ENCODE results near the gene PKHD1. TPM values are rescaled to one million over a fixed set of nuclear protein-coding genes. Genes with fewer than 3 reads are reported as not detected.
A peak's percentile ranks its signal among the peaks of the same experiment; 100 is the strongest.

Gene PKHD1
- total and polyA plus RNA-seq, 2 of the 8 experiments (the other 6 are each of a cell fraction or from before 2014, with no cell fraction given): 0.06 to 0.09 TPM

DNA sequence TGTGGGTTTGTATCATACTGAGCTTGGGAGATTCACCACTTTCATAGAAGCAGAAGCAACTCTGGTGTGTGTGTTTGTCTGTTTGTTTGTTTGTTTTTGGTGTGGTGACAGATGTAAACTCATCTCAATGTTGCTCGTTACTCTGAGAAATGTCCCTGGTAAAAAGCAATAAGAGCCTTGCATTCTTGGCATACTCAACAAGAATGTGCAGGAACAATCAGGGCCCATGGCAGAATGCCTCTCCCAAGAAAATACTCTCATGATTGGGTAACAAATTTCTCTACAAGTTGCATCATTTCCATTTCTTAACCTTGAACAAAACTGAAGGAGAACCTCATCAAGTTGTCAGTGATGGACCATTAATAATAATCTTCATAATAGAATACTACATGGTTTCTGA lies 43.0 kb upstream of the PKHD1 start:
- no peaks in the 10 kb centered on the region for H3K79me1 ChIP-seq (ENCODE audit: low read depth, low read length)
- no peak overlapping the region for H4K8ac ChIP-seq (ENCODE audit: extremely low read depth, insufficient read depth, low read length)
- no peak overlapping the region for H2BK120ac ChIP-seq (replicated peaks; ENCODE audit: low read depth, low read length)
- TF ChIP-seq KDM1A (IDR thresholded peaks at IDR 0.05; ENCODE audit: borderline replicate concordance, low read length) (no peak), TEAD4 (IDR thresholded peaks at IDR 0.05; ENCODE audit: low read depth, low read length) (0 out of 2 replicates have a peak, but pooled peaks have one; percentile 30)
- no peak overlapping the region for H3K4me3 ChIP-seq (ENCODE audit: extremely low read depth in 1 of 4, insufficient read depth in 2 of 4, low read depth in 3 of 4, low read length in 4 of 4)
- H3K23me2 ChIP-seq (ENCODE audit: low read depth, low read length): no peaks in the 10 kb centered on the region
- no peak for DNase-seq (ENCODE audit: low read depth in 1 of 2, low spot score in 2 of 2)
- H3K9ac ChIP-seq (replicated peaks in 1 of 4; ENCODE audit: extremely low read depth in 1 of 4, low read depth in 3 of 4, low read length in 3 of 4): no peak overlapping the region
- no peak overlapping the region for H3K23ac ChIP-seq (ENCODE audit: insufficient read length)
- H3K27ac ChIP-seq (ENCODE audit: low read depth, low read length): no peak overlapping the region
- H2BK15ac ChIP-seq (ENCODE audit: low read length): no peak overlapping the region
- no peak overlapping the region for H4K91ac ChIP-seq (replicated peaks; ENCODE audit: insufficient read length, low read length)
- H3K36me3 ChIP-seq (ENCODE audit: control insufficient read depth in 2 of 4, insufficient read depth in 4 of 4, low read length in 3 of 4): no peaks in the 10 kb centered on the region; a peak in 1 of 8 replicates
- H3K4me1 ChIP-seq (replicated peaks in 1 of 4; ENCODE audit: control insufficient read depth in 3 of 4, insufficient read depth in 4 of 4, low read length in 3 of 4): no peaks in the 10 kb centered on the region
- no peaks in the 10 kb centered on the region for H4K20me1 ChIP-seq (replicated peaks in 1 of 2; ENCODE audit: control insufficient read depth in 1 of 2, insufficient read depth in 2 of 2, low read length in 2 of 2)
- H3K14ac ChIP-seq (ENCODE audit: insufficient read length): no peak overlapping the region
- H2BK12ac ChIP-seq (ENCODE audit: low read depth, low read length): no peak overlapping the region
- H3K9me3 ChIP-seq (ENCODE audit: insufficient read depth in 2 of 2, low read depth in 1 of 2, low read length in 1 of 2): no peaks in the 10 kb centered on the region
- no peak overlapping the region for H3K56ac ChIP-seq (replicated peaks; ENCODE audit: insufficient read length, low read depth, low read length)
- CTCF ChIA-PET (ENCODE audit: partially characterized antibody): interaction anchor here (0.6 kb wide), 1 partner anchor 136 kb away, joined by 3 read pairs; no protein-coding TSS in a partner anchor
- H4K5ac ChIP-seq (ENCODE audit: insufficient read length, low read depth, low read length): no peak overlapping the region
- POLR2A ChIA-PET (ENCODE audit: partially characterized antibody): no interaction called here
- 88% methylated on average over 1 of the region's 1 CpG; no CpG with 5 or more reads in 1 of the 2 experiments for WGBS, 2 experiments (ENCODE audit: extremely low coverage in 1 of 2, insufficient coverage in 1 of 2, insufficient read length in 1 of 2, insufficient replicate concordance in 2 of 2, low coverage in 1 of 2, low lambda C conversion rate in 2 of 2, missing lambda C conversion rate in 1 of 2)
- no peak overlapping the region for H2BK20ac ChIP-seq (ENCODE audit: low read length)
- no peak for FAIRE-seq
- no peak overlapping the region for H3K4ac ChIP-seq (replicated peaks; ENCODE audit: insufficient read length, low read depth, low read length)
- no peak overlapping the region for H2BK5ac ChIP-seq (ENCODE audit: low read depth, low read length)
- H3K4me2 ChIP-seq (ENCODE audit: insufficient read depth in 1 of 2, low read depth in 2 of 2, low read length in 2 of 2): no peak overlapping the region
- no peaks in the 10 kb centered on the region for H3K79me2 ChIP-seq (ENCODE audit: control insufficient read depth in 1 of 2, insufficient read depth in 2 of 2, low read length in 2 of 2)
- H2AK5ac ChIP-seq (ENCODE audit: low read depth, low read length): no peak overlapping the region
- H3K18ac ChIP-seq (ENCODE audit: extremely low read depth, low read length): no peak overlapping the region
- H2AFZ ChIP-seq (ENCODE audit: low read length): no peak overlapping the region
- no peaks in the 10 kb centered on the region for H3K27me3 ChIP-seq (replicated peaks in 1 of 4; ENCODE audit: control insufficient read depth in 3 of 4, extremely low read depth in 1 of 4, insufficient read depth in 3 of 4, low read length in 3 of 4)

Measured in H1 (cell line).